ENCODE data around the gene CINP. TPM values are rescaled to one million over a fixed set of nuclear protein-coding genes. Genes with fewer than 3 reads are reported as not detected.

The CINP gene
- total and polyA plus RNA-seq, 2 of the 13 experiments (the other 11 are each of a cell fraction or from before 2014, with no cell fraction given) = 32.8 to 42.8 TPM

DNA sequence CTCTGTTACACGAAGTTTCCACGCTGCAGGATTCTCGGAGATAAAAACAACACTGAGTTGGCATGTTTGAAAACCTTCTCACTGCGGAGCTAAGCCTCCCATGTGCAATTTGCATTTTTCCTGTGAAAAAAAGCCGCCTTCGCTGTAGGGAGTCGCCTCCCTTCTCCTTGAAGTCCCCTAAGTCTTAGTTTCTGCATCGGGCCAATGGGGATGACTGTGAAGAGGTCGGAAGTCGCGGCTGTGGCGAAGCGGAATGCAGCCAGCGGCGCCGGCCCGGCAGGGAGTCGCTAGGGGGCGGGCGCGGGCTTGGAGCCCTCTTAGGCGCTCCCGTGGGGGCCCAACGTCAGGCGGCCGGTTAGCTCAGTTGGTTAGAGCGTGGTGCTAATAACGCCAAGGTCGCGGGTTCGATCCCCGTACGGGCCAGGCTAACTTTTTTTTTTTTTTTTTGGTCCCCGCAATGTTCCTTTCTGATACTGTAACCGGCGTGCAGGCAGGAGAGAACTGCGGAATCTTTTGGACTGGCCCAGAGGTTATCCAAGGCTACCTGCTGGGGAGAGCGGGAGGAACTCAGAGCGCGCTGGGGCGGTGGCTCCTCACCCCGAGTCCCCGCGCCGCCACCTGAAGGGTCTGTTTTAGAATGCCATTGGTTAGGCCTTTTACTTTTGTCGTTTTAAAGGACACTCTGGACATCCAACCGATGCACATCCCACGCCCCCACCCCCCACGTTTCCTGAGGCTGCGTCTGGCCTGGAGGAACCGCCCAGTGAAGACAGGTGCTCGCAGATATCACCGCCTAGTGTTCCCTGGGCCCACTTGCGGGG is 45.7 kb downstream of the CINP start (continued):
- TF ChIP-seq YEATS2 (CRISPR knock-in tag; IDR thresholded peaks at IDR 0.05; ENCODE audit: borderline replicate concordance) (peak; percentile 62; the same call in 1 of the 2 replicates), KDM6A (CRISPR knock-in tag; IDR thresholded peaks at IDR 0.05; ENCODE audit: low read depth) (no peak), ZKSCAN1 (IDR thresholded peaks at IDR 0.05; ENCODE audit: low read length) (peak; percentile 27; the same call in 1 of the 2 replicates), EHMT2 (IDR thresholded peaks at IDR 0.05; ENCODE audit: borderline replicate concordance, low read depth, low read length) (no peak), KMT2B (CRISPR knock-in tag; IDR thresholded peaks at IDR 0.05) (0 out of 2 replicates have a peak, but pooled peaks have one; percentile 73), TAF1 (CRISPR knock-in tag; IDR thresholded peaks at IDR 0.05) (peak; percentile 49; the same call in 1 of the 2 replicates), ZNF263 (CRISPR knock-in tag; IDR thresholded peaks at IDR 0.05) (peak; percentile 88), TBX2 (CRISPR knock-in tag; IDR thresholded peaks at IDR 0.05; ENCODE audit: borderline replicate concordance) (peak; percentile 78), MAF1 (CRISPR knock-in tag; IDR thresholded peaks at IDR 0.05; ENCODE audit: borderline replicate concordance) (peak; percentile 99), ZMAT3 (CRISPR knock-in tag; conservative IDR thresholded peaks at IDR 0.05) (peak; percentile 40; the same call in 1 of the 2 replicates), PPARG (CRISPR knock-in tag; conservative IDR thresholded peaks at IDR 0.05) (no peak; the same call in 1 of the 2 replicates), ZNF143 (CRISPR knock-in tag; IDR thresholded peaks at IDR 0.05) (peak; percentile 29; the same call in 1 of the 2 replicates), MEF2D (CRISPR knock-in tag; IDR thresholded peaks at IDR 0.05) (peak; percentile 76; the same call in 1 of the 2 replicates), SMC3 (IDR thresholded peaks at IDR 0.05; ENCODE audit: low read length) (no peak), BORCS8-MEF2B (CRISPR knock-in tag; IDR thresholded peaks at IDR 0.05) (no peak; the same call in 1 of the 2 replicates), CENPX (CRISPR knock-in tag; IDR thresholded peaks at IDR 0.05) (no peak), ZNF616 (CRISPR knock-in tag; IDR thresholded peaks at IDR 0.05; ENCODE audit: low read depth) (no peak), FOSL2 (CRISPR knock-in tag; IDR thresholded peaks at IDR 0.05) (no peak; the same call in 1 of the 2 replicates), ZZZ3 (CRISPR knock-in tag; IDR thresholded peaks at IDR 0.05; ENCODE audit: borderline replicate concordance) (no peak), ZNF546 (CRISPR knock-in tag; conservative IDR thresholded peaks at IDR 0.05) (no peak), ZNF788 (CRISPR knock-in tag; IDR thresholded peaks at IDR 0.05; ENCODE audit: borderline replicate concordance) (peak; percentile 83; the same call in 1 of the 2 replicates), ZNF460 (CRISPR knock-in tag; IDR thresholded peaks at IDR 0.05; ENCODE audit: borderline replicate concordance) (no peak), NFE2L1 (CRISPR knock-in tag; IDR thresholded peaks at IDR 0.05; ENCODE audit: borderline replicate concordance) (no peak), ZNF432 (CRISPR knock-in tag; IDR thresholded peaks at IDR 0.05; ENCODE audit: borderline replicate concordance) (no peak)
- TF ChIP-seq, protein P1, sequence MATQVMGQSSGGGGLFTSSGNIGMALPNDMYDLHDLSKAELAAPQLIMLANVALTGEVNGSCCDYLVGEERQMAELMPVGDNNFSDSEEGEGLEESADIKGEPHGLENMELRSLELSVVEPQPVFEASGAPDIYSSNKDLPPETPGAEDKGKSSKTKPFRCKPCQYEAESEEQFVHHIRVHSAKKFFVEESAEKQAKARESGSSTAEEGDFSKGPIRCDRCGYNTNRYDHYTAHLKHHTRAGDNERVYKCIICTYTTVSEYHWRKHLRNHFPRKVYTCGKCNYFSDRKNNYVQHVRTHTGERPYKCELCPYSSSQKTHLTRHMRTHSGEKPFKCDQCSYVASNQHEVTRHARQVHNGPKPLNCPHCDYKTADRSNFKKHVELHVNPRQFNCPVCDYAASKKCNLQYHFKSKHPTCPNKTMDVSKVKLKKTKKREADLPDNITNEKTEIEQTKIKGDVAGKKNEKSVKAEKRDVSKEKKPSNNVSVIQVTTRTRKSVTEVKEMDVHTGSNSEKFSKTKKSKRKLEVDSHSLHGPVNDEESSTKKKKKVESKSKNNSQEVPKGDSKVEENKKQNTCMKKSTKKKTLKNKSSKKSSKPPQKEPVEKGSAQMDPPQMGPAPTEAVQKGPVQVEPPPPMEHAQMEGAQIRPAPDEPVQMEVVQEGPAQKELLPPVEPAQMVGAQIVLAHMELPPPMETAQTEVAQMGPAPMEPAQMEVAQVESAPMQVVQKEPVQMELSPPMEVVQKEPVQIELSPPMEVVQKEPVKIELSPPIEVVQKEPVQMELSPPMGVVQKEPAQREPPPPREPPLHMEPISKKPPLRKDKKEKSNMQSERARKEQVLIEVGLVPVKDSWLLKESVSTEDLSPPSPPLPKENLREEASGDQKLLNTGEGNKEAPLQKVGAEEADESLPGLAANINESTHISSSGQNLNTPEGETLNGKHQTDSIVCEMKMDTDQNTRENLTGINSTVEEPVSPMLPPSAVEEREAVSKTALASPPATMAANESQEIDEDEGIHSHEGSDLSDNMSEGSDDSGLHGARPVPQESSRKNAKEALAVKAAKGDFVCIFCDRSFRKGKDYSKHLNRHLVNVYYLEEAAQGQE (IDR thresholded peaks at IDR 0.05; ENCODE audit: borderline replicate concordance in 1 of 2, low read depth in 1 of 2, low read length in 2 of 2) = no peak
- TF ChIP-seq, protein P2, sequence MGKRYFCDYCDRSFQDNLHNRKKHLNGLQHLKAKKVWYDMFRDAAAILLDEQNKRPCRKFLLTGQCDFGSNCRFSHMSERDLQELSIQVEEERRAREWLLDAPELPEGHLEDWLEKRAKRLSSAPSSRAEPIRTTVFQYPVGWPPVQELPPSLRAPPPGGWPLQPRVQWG (CRISPR knock-in tag; IDR thresholded peaks at IDR 0.05; ENCODE audit: borderline replicate concordance, low read depth) = no peak
- TF ChIP-seq, protein P3, sequence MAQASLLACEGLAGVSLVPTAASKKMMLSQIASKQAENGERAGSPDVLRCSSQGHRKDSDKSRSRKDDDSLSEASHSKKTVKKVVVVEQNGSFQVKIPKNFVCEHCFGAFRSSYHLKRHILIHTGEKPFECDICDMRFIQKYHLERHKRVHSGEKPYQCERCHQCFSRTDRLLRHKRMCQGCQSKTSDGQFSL (CRISPR knock-in tag; IDR thresholded peaks at IDR 0.05) = 0 out of 2 replicates have a peak, but pooled peaks have one; percentile 50
